ENCODE results near the gene NFATC1.

Gene NFATC1

GRCh38 chr18:79459946-79460480 lies 64.3 kb downstream of the NFATC1 start:
- DNase-seq = no peak

- DNase-seq = no peak
Measured at GRCh38 chr18:79460481-79461300, 65.0 kb downstream of the NFATC1 start.

- no peak for DNase-seq
Measured at GRCh38 chr18:79461627-79462026, 65.9 kb downstream of the NFATC1 start.

- DNase-seq = no peak
Measured at GRCh38 chr18:79463424-79463960, 67.8 kb downstream of the NFATC1 start.

GRCh38 chr18:79465392-79465991 lies 69.8 kb downstream of the NFATC1 start:
- no peak for DNase-seq

- no peak for DNase-seq
Measured at GRCh38 chr18:79466591-79466990, 70.9 kb downstream of the NFATC1 start.

- DNase-seq = no peak
Measured at GRCh38 chr18:79467126-79467525, 71.4 kb downstream of the NFATC1 start.

GRCh38 chr18:79468119-79468789 lies 72.5 kb downstream of the NFATC1 start:
- no peak for DNase-seq

GRCh38 chr18:79469309-79469708 lies 73.6 kb downstream of the NFATC1 start:
- DNase-seq = no peak

GRCh38 chr18:79469751-79470505 lies 74.2 kb downstream of the NFATC1 start:
- DNase-seq = no peak

GRCh38 chr18:79470547-79470946 lies 74.8 kb downstream of the NFATC1 start:
- no peak for DNase-seq

GRCh38 chr18:79471046-79471445 lies 75.3 kb downstream of the NFATC1 start:
- DNase-seq = no peak

GRCh38 chr18:79471597-79471996 lies 75.9 kb downstream of the NFATC1 start:
- DNase-seq = no peak

- DNase-seq = no peak
Measured at GRCh38 chr18:79472176-79472575, 76.4 kb downstream of the NFATC1 start.

GRCh38 chr18:79472946-79473345 lies 77.2 kb downstream of the NFATC1 start:
- DNase-seq = no peak

- DNase-seq = no peak
Measured at GRCh38 chr18:79476031-79476917, 80.5 kb downstream of the NFATC1 start.

- no peak for DNase-seq
Measured at GRCh38 chr18:79476918-79477571, 81.3 kb downstream of the NFATC1 start.

- no peak for DNase-seq
Measured at GRCh38 chr18:79477711-79478483, 82.2 kb downstream of the NFATC1 start.

- no peak for DNase-seq
Measured at GRCh38 chr18:79478484-79479115, 82.9 kb downstream of the NFATC1 start.
